H9 (cell line): ENCODE data around the gene CD59. TPM values are rescaled to one million over a fixed set of nuclear protein-coding genes. Genes with fewer than 3 reads are reported as not detected.

ENCODE experiments used
- DNase-seq: peaks from one replicate; pipeline ENCODE4 v3.0.0-alpha.2; 2017
- H2AFZ ChIP-seq: one replicate; pipeline ENCODE4 v1.6.1; 2013; ENCODE audit warnings: mild to moderate bottlenecking, low read length, control low read depth, moderate library complexity
- H2AK5ac ChIP-seq: 2 replicates; pipeline ENCODE4 v1.6.1; 2013; ENCODE audit warnings: low read length, control low read depth, mixed read lengths; ENCODE audit not compliant: insufficient read length
- H2BK120ac ChIP-seq: one replicate; pipeline ENCODE4 v1.6.1; 2013; ENCODE audit warnings: low read depth, mild to moderate bottlenecking, low read length, control low read depth, inconsistent platforms; ENCODE audit not compliant: poor library complexity, severe bottlenecking
- H2BK12ac ChIP-seq: 2 replicates; pipeline ENCODE4 v1.6.1; 2013; ENCODE audit warnings: low read length, control low read depth, mixed read lengths, low read depth; ENCODE audit not compliant: insufficient read length
- H2BK15ac ChIP-seq: 2 replicates; pipeline ENCODE4 v1.6.1; 2013; ENCODE audit warnings: low read depth, low read length, control low read depth
- H2BK20ac ChIP-seq: one replicate; pipeline ENCODE4 v1.6.1; 2013; ENCODE audit warnings: low read depth, mild to moderate bottlenecking, low read length, control low read depth, inconsistent platforms; ENCODE audit not compliant: poor library complexity, severe bottlenecking
- H2BK5ac ChIP-seq: 2 replicates; pipeline ENCODE4 v1.6.1; 2013; ENCODE audit warnings: low read length, control low read depth, mixed read lengths; ENCODE audit not compliant: insufficient read length
- H3K14ac ChIP-seq: 2 replicates; pipeline ENCODE4 v1.6.1; 2013; ENCODE audit warnings: low read length, control low read depth; ENCODE audit not compliant: insufficient read depth
- H3K18ac ChIP-seq: 2 replicates; pipeline ENCODE4 v1.6.1; 2013; ENCODE audit warnings: low read depth, mild to moderate bottlenecking, mixed read lengths, low read length, control low read depth; ENCODE audit not compliant: insufficient read length
- H3K23ac ChIP-seq: 2 replicates; pipeline ENCODE4 v1.6.1; 2013; ENCODE audit warnings: low read length, control low read depth, mixed read lengths, low read depth; ENCODE audit not compliant: insufficient read length
- H3K23me2 ChIP-seq: 2 replicates; pipeline ENCODE4 v1.6.1; 2013; ENCODE audit warnings: low read depth, mild to moderate bottlenecking, mixed read lengths, low read length, control low read depth; ENCODE audit not compliant: insufficient read length, poor library complexity, severe bottlenecking
- H3K27ac ChIP-seq: 2 replicates; pipeline ENCODE4 v1.5.1; 2013; ENCODE audit warnings: low read length, control low read depth, mixed read lengths, low read depth; ENCODE audit not compliant: insufficient read length
- H3K27me3 ChIP-seq: 2 replicates; pipeline ENCODE4 v1.6.1; 2013; ENCODE audit warnings: low read length, control low read depth, inconsistent platforms; ENCODE audit not compliant: insufficient read depth
- H3K4ac ChIP-seq: 2 replicates; pipeline ENCODE4 v1.6.1; 2013; ENCODE audit warnings: low read depth, mild to moderate bottlenecking, control low read depth, inconsistent platforms, low read length, moderate library complexity
- H3K4me1 ChIP-seq: 2 replicates; pipeline ENCODE4 v1.6.1; 2013; ENCODE audit warnings: low read length, control low read depth, inconsistent platforms; ENCODE audit not compliant: insufficient read depth
- H3K4me2 ChIP-seq: 2 replicates; pipeline ENCODE4 v1.6.1; 2013; ENCODE audit warnings: low read length, control low read depth, mixed read lengths; ENCODE audit not compliant: insufficient read length, insufficient read depth
- H3K56ac ChIP-seq: 2 replicates; pipeline ENCODE4 v1.6.1; 2013; ENCODE audit warnings: low read depth, mild to moderate bottlenecking, mixed read lengths, low read length, control low read depth; ENCODE audit not compliant: insufficient read length
- H3K79me1 ChIP-seq: 2 replicates; pipeline ENCODE4 v1.6.1; 2013; ENCODE audit warnings: low read depth, mild to moderate bottlenecking, moderate library complexity, low read length, control low read depth, inconsistent platforms; ENCODE audit not compliant: insufficient read depth, poor library complexity, severe bottlenecking
- H3K79me2 ChIP-seq: 2 replicates; pipeline ENCODE4 v1.6.1; 2013; ENCODE audit warnings: low read length, control low read depth, inconsistent platforms; ENCODE audit not compliant: insufficient read depth
- H3K9ac ChIP-seq: 2 replicates; pipeline ENCODE4 v1.6.1; 2013; ENCODE audit warnings: low read length, control low read depth, mixed read lengths; ENCODE audit not compliant: insufficient read length; ENCODE audit errors: extremely low read depth
- H3K9me3 ChIP-seq: one replicate; pipeline ENCODE4 v1.6.1; 2013; ENCODE audit warnings: low read depth, low read length, inconsistent platforms; ENCODE audit not compliant: control insufficient read depth
- H3T11ph ChIP-seq: one replicate; pipeline ENCODE4 v1.6.1; 2013; ENCODE audit warnings: mild to moderate bottlenecking, low read length, control low read depth, inconsistent platforms
- H4K20me1 ChIP-seq: one replicate; pipeline ENCODE4 v1.6.1; 2013; ENCODE audit not compliant: control insufficient read depth, insufficient read length, insufficient read depth
- H4K5ac ChIP-seq: 2 replicates; pipeline ENCODE4 v1.6.1; 2013; ENCODE audit warnings: low read depth, mild to moderate bottlenecking, mixed read lengths, low read length, control low read depth; ENCODE audit not compliant: insufficient read length
- H4K8ac ChIP-seq: replicated peaks from 2 replicates; pipeline ENCODE4 v1.6.1; 2013; ENCODE audit warnings: low read length, control low read depth, mixed read lengths, low read depth; ENCODE audit not compliant: insufficient read length
- H4K91ac ChIP-seq: 2 replicates; pipeline ENCODE4 v1.6.1; 2013; ENCODE audit warnings: low read depth, mild to moderate bottlenecking, moderate library complexity, mixed read lengths, low read length, control low read depth; ENCODE audit not compliant: insufficient read length
- H3K27ac Mint-ChIP-seq, 3 experiments: 2 replicates in 2 of 3; 3 replicates in 1 of 3; pipeline ENCODE4 v1.8.0; 2020 to 2021; ENCODE audit warnings: mixed read lengths in 3 of 3, mild to moderate bottlenecking in 1 of 3, moderate library complexity in 1 of 3
- H3K27me3 Mint-ChIP-seq: 2 replicates; pipeline ENCODE4 v1.8.0; 2021; ENCODE audit warnings: low read depth, mild to moderate bottlenecking, moderate library complexity, mixed read lengths
- H3K36me3 Mint-ChIP-seq, 3 experiments: 2 replicates in 2 of 3; 3 replicates in 1 of 3; pipeline ENCODE4 v1.8.0; 2020 to 2021; ENCODE audit warnings: low read depth in 3 of 3, mixed read lengths in 3 of 3; ENCODE audit not compliant: insufficient read depth in 1 of 3
- H3K4me1 Mint-ChIP-seq, 2 experiments: 2 replicates each; pipeline ENCODE4 v1.8.0; 2020; ENCODE audit warnings: mixed read lengths in 2 of 2
- H3K4me3 Mint-ChIP-seq, 2 experiments: 2 replicates in 1 of 2; 3 replicates in 1 of 2; pipeline ENCODE4 v1.8.0; 2020 to 2021; ENCODE audit warnings: mild to moderate bottlenecking in 2 of 2, mixed read lengths in 2 of 2, moderate library complexity in 1 of 2
- H3K9me3 Mint-ChIP-seq, 2 experiments: 2 replicates in 1 of 2; 3 replicates in 1 of 2; pipeline ENCODE4 v1.8.0; 2020; ENCODE audit warnings: mild to moderate bottlenecking in 2 of 2, mixed read lengths in 2 of 2, moderate library complexity in 1 of 2
- WGBS: extraction: QIAGEN DNeasy Blood & Tissue Kit; methylation state at CpG from one replicate; pipeline ENCODE4 v1.1.7; 2013; ENCODE audit warnings: missing lambda C conversion rate, low lambda C conversion rate, mixed read lengths; ENCODE audit not compliant: insufficient read length; ENCODE audit errors: extremely low coverage; 5-methylcytosine and 5-hydroxymethylcytosine counted together
- total RNA-seq: library from RNA; stranded (reverse); gene quantifications from 2 replicates; pipeline ENCODE4 v1.2.1, GENCODE V29; 2021
- TF ChIP-seq, protein P1 (sequence below): fragments of 200-600 bp; sonication (generic); conservative IDR thresholded peaks from 3 replicates; pipeline ENCODE4 v1.8.0; 2021; ENCODE audit warnings: antibody characterized with exemption, mild to moderate bottlenecking

Gene CD59
- total RNA-seq, 1 experiment from 2014 or later: 91.5 TPM

DNA sequence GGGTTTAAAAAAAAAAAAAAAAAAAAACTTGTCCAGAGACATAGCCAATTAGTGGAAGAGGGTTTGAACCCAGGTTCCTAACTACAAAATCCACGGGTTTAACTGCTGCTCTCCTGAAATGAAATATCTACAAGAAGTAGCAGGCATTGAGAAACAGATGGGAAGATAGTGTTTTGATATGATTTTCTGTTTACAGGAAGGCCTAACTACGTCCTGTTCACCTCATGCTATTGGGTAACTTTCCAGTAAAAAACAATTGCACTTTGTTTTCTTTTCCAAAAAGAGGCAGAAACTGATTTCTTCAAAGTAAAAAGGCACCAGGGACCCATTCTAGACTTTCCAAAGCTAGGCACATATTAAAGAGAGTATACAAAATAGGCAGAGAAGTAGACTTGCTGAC lies 29.7 kb downstream of the CD59 start:
- no peak overlapping the region for H3K27ac Mint-ChIP-seq
- H3K27ac ChIP-seq: no peak overlapping the region
- no peaks in the 10 kb centered on the region for H3K27me3 Mint-ChIP-seq
- no peak overlapping the region for H3K9ac ChIP-seq
- H3K9me3 ChIP-seq: no peaks in the 10 kb centered on the region
- no peak overlapping the region for H2BK20ac ChIP-seq
- no peak overlapping the region for H3K14ac ChIP-seq
- TF ChIP-seq, protein P1, sequence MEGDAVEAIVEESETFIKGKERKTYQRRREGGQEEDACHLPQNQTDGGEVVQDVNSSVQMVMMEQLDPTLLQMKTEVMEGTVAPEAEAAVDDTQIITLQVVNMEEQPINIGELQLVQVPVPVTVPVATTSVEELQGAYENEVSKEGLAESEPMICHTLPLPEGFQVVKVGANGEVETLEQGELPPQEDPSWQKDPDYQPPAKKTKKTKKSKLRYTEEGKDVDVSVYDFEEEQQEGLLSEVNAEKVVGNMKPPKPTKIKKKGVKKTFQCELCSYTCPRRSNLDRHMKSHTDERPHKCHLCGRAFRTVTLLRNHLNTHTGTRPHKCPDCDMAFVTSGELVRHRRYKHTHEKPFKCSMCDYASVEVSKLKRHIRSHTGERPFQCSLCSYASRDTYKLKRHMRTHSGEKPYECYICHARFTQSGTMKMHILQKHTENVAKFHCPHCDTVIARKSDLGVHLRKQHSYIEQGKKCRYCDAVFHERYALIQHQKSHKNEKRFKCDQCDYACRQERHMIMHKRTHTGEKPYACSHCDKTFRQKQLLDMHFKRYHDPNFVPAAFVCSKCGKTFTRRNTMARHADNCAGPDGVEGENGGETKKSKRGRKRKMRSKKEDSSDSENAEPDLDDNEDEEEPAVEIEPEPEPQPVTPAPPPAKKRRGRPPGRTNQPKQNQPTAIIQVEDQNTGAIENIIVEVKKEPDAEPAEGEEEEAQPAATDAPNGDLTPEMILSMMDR: no peak
- no peak overlapping the region for H3K18ac ChIP-seq
- no peak overlapping the region for H2BK12ac ChIP-seq
- no peaks in the 10 kb centered on the region for H3K9me3 Mint-ChIP-seq
- no peak overlapping the region for H4K8ac ChIP-seq
- no peak overlapping the region for H2AK5ac ChIP-seq
- no peak for DNase-seq
- no CpG with 5 or more reads among the region's 2 CpGs for WGBS
- no peak overlapping the region for H2BK5ac ChIP-seq
- no peak overlapping the region for H3T11ph ChIP-seq
- H3K79me1 ChIP-seq: no peaks in the 10 kb centered on the region
- H3K79me2 ChIP-seq: 0 out of 2 replicates have a peak, but pooled peaks cover 2% of the 10 kb centered on the region
- H3K4me2 ChIP-seq: no peak overlapping the region
- H3K4me1 Mint-ChIP-seq: peaks cover 14% of the 10 kb centered on the region in 2 experiments
- no peaks in the 10 kb centered on the region for H3K27me3 ChIP-seq
- no peaks in the 10 kb centered on the region for H4K20me1 ChIP-seq
- H3K4ac ChIP-seq: no peak overlapping the region
- no peak overlapping the region for H4K91ac ChIP-seq
- no peak overlapping the region for H2BK120ac ChIP-seq
- H3K36me3 Mint-ChIP-seq: peaks cover 8 to 26% (median 21%) of the 10 kb centered on the region in 3 experiments; a peak in 6 of 7 replicates
- no peak overlapping the region for H2AFZ ChIP-seq
- peaks cover 4% of the 10 kb centered on the region; the same call in 1 of the 2 replicates for H3K4me1 ChIP-seq
- H4K5ac ChIP-seq: no peak overlapping the region
- H3K23me2 ChIP-seq: no peaks in the 10 kb centered on the region
- no peak overlapping the region for H3K56ac ChIP-seq
- no peak overlapping the region for H2BK15ac ChIP-seq
- H3K23ac ChIP-seq: no peak overlapping the region
- no peak overlapping the region for H3K4me3 Mint-ChIP-seq
